Lower leg skin (tissue), 4 donors: ENCODE results near the gene THADA. TPM values are rescaled to one million over a fixed set of nuclear protein-coding genes. Genes with fewer than 3 reads are reported as not detected.

Experiments
- DNase-seq, 2 donors: peaks; one replicate each; pipeline ENCODE4 v3.0.0-alpha.2; 2019; ENCODE audit warnings: low spot score in 2 of 2
- H3K4me3 ChIP-seq: fragments of 200-600 bp; sonication (generic); 2 replicates; pipeline ENCODE4 v1.5.1; 2017; ENCODE audit warnings: mild to moderate bottlenecking, low read depth; ENCODE audit not compliant: poor library complexity, severe bottlenecking
- CTCF ChIP-seq, 3 donors: fragments of 450-650 bp; IDR thresholded peaks; one replicate each; pipeline ENCODE4 v1.5.1; 2016; ENCODE audit warnings: antibody characterized with exemption in 3 of 3, mild to moderate bottlenecking in 3 of 3, moderate library complexity in 2 of 3
- POLR2A ChIP-seq, 2 donors: fragments of 450-650 bp; IDR thresholded peaks; one replicate each; pipeline ENCODE4 v1.6.1; 2016 to 2017; ENCODE audit warnings: antibody characterized with exemption in 2 of 2, mild to moderate bottlenecking in 1 of 2, moderate library complexity in 1 of 2
- WGBS, 2 donors: methylation state at CpG; one replicate each; pipeline ENCODE4 v1.1.5; 2018; 5-methylcytosine and 5-hydroxymethylcytosine counted together
- intact Hi-C: fragments of 100-400 bp; cut with DNase I; formaldehyde crosslinking; loops from one replicate; pipeline ENCODE4 v1.15.0; 2023; ENCODE audit warnings: low total_unique reads
- total RNA-seq, 4 donors: library from RNA; depleted of rRNA; stranded (reverse); fragments of >200 nt; gene quantifications; one replicate each; pipeline ENCODE4 v1.1.0, GENCODE V29; 2016

Gene THADA
- total RNA-seq, 4 donors from 2014 or later: 19.5 to 26.4 (median 22.2) TPM

GRCh38 chr2:43223521-43224001 is 372.3 kb downstream of the THADA start:
- intact Hi-C loops: loop anchor here (10.0 kb wide), 3 partner anchors 249 to 279 kb away; no protein-coding TSS in a partner anchor
- peak overlapping the region; percentile 93 for H3K4me3 ChIP-seq
- TF ChIP-seq CTCF (IDR thresholded peaks at IDR 0.05): no peak
- TF ChIP-seq POLR2A (IDR thresholded peaks at IDR 0.05): no peak
- no peak for DNase-seq
- 1 to 3% methylated on average over 4 of the region's 4 CpGs for WGBS, 2 donors

GRCh38 chr2:43222475-43223309 is 373.1 kb downstream of the THADA start:
- 2 to 4% methylated on average over 8 of the region's 8 CpGs for WGBS, 2 donors
- peak overlapping the region; percentile 32 for H3K4me3 ChIP-seq
- DNase-seq: no peak
- TF ChIP-seq CTCF (IDR thresholded peaks at IDR 0.05) (no peak), POLR2A (IDR thresholded peaks at IDR 0.05) (no peak)
- intact Hi-C loops: loop anchor here (10.0 kb wide), 3 partner anchors 248 to 278 kb away; no protein-coding TSS in a partner anchor

GRCh38 chr2:43221763-43222474 is 373.9 kb downstream of the THADA start:
- peak; percentile 91 to 97 for DNase-seq
- intact Hi-C loops: loop anchor here (10.0 kb wide), 3 partner anchors 247 to 277 kb away; no protein-coding TSS in a partner anchor
- 0% methylated on average over 8 of the region's 8 CpGs for WGBS, 2 donors
- H3K4me3 ChIP-seq: peak overlapping the region; percentile 15
- no peak for TF ChIP-seq CTCF (IDR thresholded peaks at IDR 0.05)
- no peak for TF ChIP-seq POLR2A (IDR thresholded peaks at IDR 0.05)

- peak in 1 of 2 donors; percentile 92 for DNase-seq
Measured at GRCh38 chr2:43221124-43221762, 374.6 kb downstream of the THADA start.

More at GRCh38 chr2:43221124-43221762, 374.6 kb downstream of the THADA start:
- intact Hi-C loops: loop anchor here (10.0 kb wide), 3 partner anchors 246 to 276 kb away; no protein-coding TSS in a partner anchor
- WGBS, 2 donors: 1 to 3% methylated on average over 16 of the region's 16 CpGs
- TF ChIP-seq POLR2A (IDR thresholded peaks at IDR 0.05) (no peak), CTCF (IDR thresholded peaks at IDR 0.05) (no peak)
- no peak overlapping the region for H3K4me3 ChIP-seq
